Lower leg skin (tissue), 4 donors: ENCODE data around the gene OR8J3. TPM values are rescaled to one million over a fixed set of nuclear protein-coding genes. Genes with fewer than 3 reads are reported as not detected.

Experiments used
- DNase-seq, 2 donors: peaks; one replicate each; pipeline ENCODE4 v3.0.0-alpha.2; 2019; ENCODE audit warnings: low spot score in 2 of 2
- H3K4me3 ChIP-seq: fragments of 200-600 bp; sonication (generic); 2 replicates; pipeline ENCODE4 v1.5.1; 2017; ENCODE audit warnings: mild to moderate bottlenecking, low read depth; ENCODE audit not compliant: poor library complexity, severe bottlenecking
- CTCF ChIP-seq, 3 donors: fragments of 450-650 bp; IDR thresholded peaks; one replicate each; pipeline ENCODE4 v1.5.1; 2016; ENCODE audit warnings: antibody characterized with exemption in 3 of 3, mild to moderate bottlenecking in 3 of 3, moderate library complexity in 2 of 3
- POLR2A ChIP-seq, 2 donors: fragments of 450-650 bp; IDR thresholded peaks; one replicate each; pipeline ENCODE4 v1.6.1; 2016 to 2017; ENCODE audit warnings: antibody characterized with exemption in 2 of 2, mild to moderate bottlenecking in 1 of 2, moderate library complexity in 1 of 2
- WGBS, 2 donors: methylation state at CpG; one replicate each; pipeline ENCODE4 v1.1.5; 2018; 5-methylcytosine and 5-hydroxymethylcytosine counted together
- intact Hi-C: fragments of 100-400 bp; cut with DNase I; formaldehyde crosslinking; loops from one replicate; pipeline ENCODE4 v1.15.0; 2023; ENCODE audit warnings: low total_unique reads
- total RNA-seq, 4 donors: library from RNA; depleted of rRNA; stranded (reverse); fragments of >200 nt; gene quantifications; one replicate each; pipeline ENCODE4 v1.1.0, GENCODE V29; 2016

Gene OR8J3
- not detected for total RNA-seq

- no peak for DNase-seq
- no peak for TF ChIP-seq CTCF (IDR thresholded peaks at IDR 0.05)
- TF ChIP-seq POLR2A (IDR thresholded peaks at IDR 0.05): no peak
- H3K4me3 ChIP-seq: no peak within 1 kb of the TSS
- intact Hi-C loops: no loop called here
Observed at GRCh38 chr11:56140151-56140661, at the start of gene OR8J3. Gene OR8J3 (minus strand): TSS chr11:56140201. CDS start chr11:56137718, 2,483 bp downstream.

GRCh38 chr11:56188602-56189001 lies 48.6 kb upstream of the OR8J3 start:
- no peak for DNase-seq
- H3K4me3 ChIP-seq: no peak overlapping the region
- TF ChIP-seq CTCF (IDR thresholded peaks at IDR 0.05) (no peak), POLR2A (IDR thresholded peaks at IDR 0.05) (no peak)
- intact Hi-C loops: no loop called here
- 92 to 96% methylated on average over 3 of the region's 3 CpGs for WGBS, 2 donors

GRCh38 chr11:56183459-56183858 lies 43.5 kb upstream of the OR8J3 start:
- TF ChIP-seq CTCF (IDR thresholded peaks at IDR 0.05) (no peak), POLR2A (IDR thresholded peaks at IDR 0.05) (no peak)
- intact Hi-C loops: no loop called here
- H3K4me3 ChIP-seq: no peak overlapping the region
- no peak for DNase-seq

- 65 to 67% methylated on average over 1 of the region's 1 CpG for WGBS, 2 donors
- intact Hi-C loops: no loop called here
- no peak for DNase-seq
- no peak within 1 kb of the TSS for H3K4me3 ChIP-seq
- TF ChIP-seq CTCF (IDR thresholded peaks at IDR 0.05) (no peak), POLR2A (IDR thresholded peaks at IDR 0.05) (no peak)
Observed at GRCh38 chr11:56176318-56176717, 36.3 kb upstream of the OR8J3 start, which contains the start of gene OR5J2. Gene OR5J2 (plus strand): TSS chr11:56176618. CDS start chr11:56176618, 0 bp downstream.

- intact Hi-C loops: no loop called here
- H3K4me3 ChIP-seq: no peak overlapping the region
- no peak for DNase-seq
- WGBS, 2 donors: 51 to 55% methylated on average over 3 of the region's 3 CpGs
- TF ChIP-seq POLR2A (IDR thresholded peaks at IDR 0.05) (no peak), CTCF (IDR thresholded peaks at IDR 0.05) (no peak)
Observed at GRCh38 chr11:56172256-56172830, 32.3 kb upstream of the OR8J3 start.

GRCh38 chr11:56163804-56164203 lies 23.8 kb upstream of the OR8J3 start:
- H3K4me3 ChIP-seq: no peak overlapping the region
- TF ChIP-seq POLR2A (IDR thresholded peaks at IDR 0.05) (no peak), CTCF (IDR thresholded peaks at IDR 0.05) (no peak)
- 56 to 61% methylated on average over 3 of the region's 3 CpGs for WGBS, 2 donors
- no peak for DNase-seq
- intact Hi-C loops: no loop called here
